Measurements from ENCODE around the gene LCA5.

Gene LCA5

GRCh38 chr6:79559706-79560105 lies 22.5 kb upstream of the LCA5 start:
- no peaks in the 10 kb centered on the region for H3K79me2 ChIP-seq (ENCODE audit: control insufficient read depth, low read length)
- H3K36me3 ChIP-seq (ENCODE audit: control insufficient read depth, low read length) = no peaks in the 10 kb centered on the region
- no peaks in the 10 kb centered on the region for H4K20me1 ChIP-seq (ENCODE audit: control insufficient read depth, insufficient read depth, low read depth, low read length)
- H3K9me2 ChIP-seq (replicated peaks; ENCODE audit: control insufficient read depth, low read length) = no peaks in the 10 kb centered on the region
- no peaks in the 10 kb centered on the region for H3K27me3 ChIP-seq (ENCODE audit: control insufficient read depth, low read length)
- no peaks in the 10 kb centered on the region for H3K4me1 ChIP-seq (ENCODE audit: control insufficient read depth, low read length)
- H3K4me3 ChIP-seq (ENCODE audit: low read length) = no peak overlapping the region
- TF ChIP-seq CTCF (IDR thresholded peaks at IDR 0.05; ENCODE audit: low read depth, low read length, poor library complexity, severe bottlenecking) = no peak
- no peaks in the 10 kb centered on the region for H3K9me3 ChIP-seq (ENCODE audit: control insufficient read depth, insufficient read depth, low read length)
- H3K4me2 ChIP-seq (ENCODE audit: low read length) = no peak overlapping the region
- no peaks in the 10 kb centered on the region for H3F3A ChIP-seq (ENCODE audit: control insufficient read depth, insufficient read depth)
- no peak overlapping the region for H3K27ac ChIP-seq (ENCODE audit: low read depth, low read length)

- no peaks in the 10 kb centered on the region for H3K79me2 ChIP-seq (ENCODE audit: control insufficient read depth, low read length)
- no peaks in the 10 kb centered on the region for H3F3A ChIP-seq (ENCODE audit: control insufficient read depth, insufficient read depth)
- no peak for TF ChIP-seq CTCF (IDR thresholded peaks at IDR 0.05; ENCODE audit: low read depth, low read length, poor library complexity, severe bottlenecking)
- TF ChIP-seq EZH2phosphoT487 (IDR thresholded peaks at IDR 0.05; ENCODE audit: borderline replicate concordance, low read length) = no peak
- H4K20me1 ChIP-seq (ENCODE audit: control insufficient read depth, insufficient read depth, low read depth, low read length) = no peaks in the 10 kb centered on the region
- H3K4me3 ChIP-seq (ENCODE audit: low read length) = no peak overlapping the region
- H3K4me2 ChIP-seq (ENCODE audit: low read length) = no peak overlapping the region
- no peaks in the 10 kb centered on the region for H3K27me3 ChIP-seq (ENCODE audit: control insufficient read depth, low read length)
- no peaks in the 10 kb centered on the region for H3K9me3 ChIP-seq (ENCODE audit: control insufficient read depth, insufficient read depth, low read length)
- no peaks in the 10 kb centered on the region for H3K36me3 ChIP-seq (ENCODE audit: control insufficient read depth, low read length)
- no peak overlapping the region for H3K27ac ChIP-seq (ENCODE audit: low read depth, low read length)
- H3K9me2 ChIP-seq (replicated peaks; ENCODE audit: control insufficient read depth, low read length) = no peaks in the 10 kb centered on the region
- H3K4me1 ChIP-seq (ENCODE audit: control insufficient read depth, low read length) = no peaks in the 10 kb centered on the region
These were observed 20.6 kb upstream of the LCA5 start for GRCh38 chr6:79557673-79558467.

- Histone ChIP-seq H3F3A (ENCODE audit: control insufficient read depth, insufficient read depth) (no peaks in the 10 kb centered on the region), H3K79me2 (ENCODE audit: control insufficient read depth, low read length) (no peaks in the 10 kb centered on the region), H3K27me3 (ENCODE audit: control insufficient read depth, low read length) (no peaks in the 10 kb centered on the region), H3K4me2 (ENCODE audit: low read length) (no peak overlapping the region), H3K4me1 (ENCODE audit: control insufficient read depth, low read length) (no peaks in the 10 kb centered on the region), H3K9me3 (ENCODE audit: control insufficient read depth, insufficient read depth, low read length) (no peaks in the 10 kb centered on the region), H4K20me1 (ENCODE audit: control insufficient read depth, insufficient read depth, low read depth, low read length) (no peaks in the 10 kb centered on the region), H3K27ac (ENCODE audit: low read depth, low read length) (no peak overlapping the region), H3K9me2 (replicated peaks; ENCODE audit: control insufficient read depth, low read length) (no peaks in the 10 kb centered on the region), H3K36me3 (ENCODE audit: control insufficient read depth, low read length) (no peaks in the 10 kb centered on the region), H3K4me3 (ENCODE audit: low read length) (no peak overlapping the region)
- TF ChIP-seq CTCF (IDR thresholded peaks at IDR 0.05; ENCODE audit: low read depth, low read length, poor library complexity, severe bottlenecking) (no peak), EZH2phosphoT487 (IDR thresholded peaks at IDR 0.05; ENCODE audit: borderline replicate concordance, low read length) (no peak)
These were observed 17.1 kb upstream of the LCA5 start for GRCh38 chr6:79554305-79554704.
